Measurements from ENCODE around the gene TSPAN14. TPM values are rescaled to one million over a fixed set of nuclear protein-coding genes. Genes with fewer than 3 reads are reported as not detected.
A peak's percentile ranks its signal among the peaks of the same experiment; 100 is the strongest.

The TSPAN14 gene
- total and polyA plus RNA-seq, 5 donors from 2014 or later = 157 to 270 (median 190) TPM

DNA sequence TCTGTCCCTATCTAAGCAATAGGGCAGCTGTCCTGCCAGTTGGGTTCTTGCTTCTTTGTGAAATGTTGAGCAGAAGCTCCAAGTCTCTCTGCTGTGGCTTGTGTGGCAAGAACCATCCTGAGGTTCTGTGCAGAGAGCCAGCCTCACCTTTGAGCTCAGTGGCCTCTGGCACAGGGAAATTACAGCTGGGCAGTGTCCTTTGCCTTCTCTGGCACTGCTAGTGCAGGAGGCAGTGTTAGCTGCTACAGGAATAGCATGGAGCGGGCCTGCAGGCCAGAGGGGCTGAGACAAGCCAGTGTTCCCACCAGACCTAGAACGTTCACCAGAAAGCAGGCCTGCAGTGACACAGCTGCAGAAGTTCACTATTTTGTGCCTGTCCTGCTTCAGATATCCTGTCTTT, 44.0 kb upstream of the TSPAN14 start:
- ATAC-seq (ENCODE audit: low read depth in 2 of 2) = no peak
- Histone ChIP-seq H3K27me3 (ENCODE audit: control insufficient read depth, insufficient read depth, low read length) (peaks cover 12% of the 10 kb centered on the region), H3K36me3 (ENCODE audit: control insufficient read depth, insufficient read depth, low read length) (no peaks in the 10 kb centered on the region), H3K27ac (ENCODE audit: insufficient read depth, low read length, poor library complexity, severe bottlenecking) (no peak overlapping the region), H3K4me3 (ENCODE audit: low read depth, low read length) (no peak overlapping the region), H3K4me1 (ENCODE audit: control insufficient read depth, insufficient read depth, low read length, poor library complexity, severe bottlenecking) (peaks cover 17% of the 10 kb centered on the region), H3K9me3 (ENCODE audit: control insufficient read depth in 2 of 2, low read length in 2 of 2) (no peaks in the 10 kb centered on the region)
- Mint-ChIP-seq H3K4me1 (peaks cover 0 to 17% (median 7%) of the 10 kb centered on the region in 4 donors), H3K9me3 (no peaks in the 10 kb centered on the region), H3K27me3 (peaks cover 52% of the 10 kb centered on the region), H3K27ac (no peak overlapping the region), H3K36me3 (no peaks in the 10 kb centered on the region), H3K4me3 (peak overlapping the region; percentile 53 to 86 (median 76))
- DNase-seq = no peak

DNA sequence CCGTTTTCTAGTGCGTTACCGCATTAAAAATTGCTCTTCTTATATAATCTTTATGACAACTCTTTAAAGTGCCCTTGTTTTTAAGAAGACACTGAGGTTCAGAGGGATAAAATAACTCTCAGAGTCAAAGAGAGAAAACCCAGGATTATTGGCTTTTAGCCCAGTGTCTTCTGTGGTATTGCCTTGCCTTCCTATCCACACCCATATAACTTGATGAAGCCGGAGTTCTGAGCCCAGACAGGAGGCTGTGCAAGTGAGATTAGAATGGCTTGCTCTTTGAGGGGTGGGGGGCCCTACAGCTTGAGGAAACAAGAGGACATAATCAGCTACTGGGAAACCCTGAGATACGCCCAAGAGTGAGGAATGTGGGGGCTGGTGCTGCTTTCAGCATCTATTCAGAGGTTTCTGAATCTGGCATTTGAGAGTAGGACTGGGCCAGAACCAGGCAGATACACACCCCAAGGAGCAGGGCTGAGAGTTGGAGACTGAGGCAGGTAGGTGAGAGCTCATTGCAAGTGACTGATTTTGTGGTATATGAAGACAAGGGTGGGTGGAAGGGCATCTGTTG, 43.4 kb upstream of the TSPAN14 start:
- peaks cover 0 to 17% (median 7%) of the 10 kb centered on the region in 4 donors for H3K4me1 Mint-ChIP-seq
- no peaks in the 10 kb centered on the region for H3K36me3 Mint-ChIP-seq
- Histone ChIP-seq H3K27ac (ENCODE audit: insufficient read depth, low read length, poor library complexity, severe bottlenecking) (no peak overlapping the region), H3K4me1 (ENCODE audit: control insufficient read depth, insufficient read depth, low read length, poor library complexity, severe bottlenecking) (peaks cover 17% of the 10 kb centered on the region), H3K4me3 (ENCODE audit: low read depth, low read length) (no peak overlapping the region), H3K36me3 (ENCODE audit: control insufficient read depth, insufficient read depth, low read length) (no peaks in the 10 kb centered on the region), H3K9me3 (ENCODE audit: control insufficient read depth in 2 of 2, low read length in 2 of 2) (no peaks in the 10 kb centered on the region), H3K27me3 (ENCODE audit: control insufficient read depth, insufficient read depth, low read length) (peaks cover 12% of the 10 kb centered on the region)
- H3K27me3 Mint-ChIP-seq = peaks cover 49% of the 10 kb centered on the region
- peak overlapping the region in 3 of 4 donors; percentile 5 to 66 (median 19) for H3K4me3 Mint-ChIP-seq
- no peak overlapping the region for H3K27ac Mint-ChIP-seq
- DNase-seq (no peak), ATAC-seq (ENCODE audit: low read depth in 2 of 2) (no peak)
- H3K9me3 Mint-ChIP-seq = no peaks in the 10 kb centered on the region

DNA sequence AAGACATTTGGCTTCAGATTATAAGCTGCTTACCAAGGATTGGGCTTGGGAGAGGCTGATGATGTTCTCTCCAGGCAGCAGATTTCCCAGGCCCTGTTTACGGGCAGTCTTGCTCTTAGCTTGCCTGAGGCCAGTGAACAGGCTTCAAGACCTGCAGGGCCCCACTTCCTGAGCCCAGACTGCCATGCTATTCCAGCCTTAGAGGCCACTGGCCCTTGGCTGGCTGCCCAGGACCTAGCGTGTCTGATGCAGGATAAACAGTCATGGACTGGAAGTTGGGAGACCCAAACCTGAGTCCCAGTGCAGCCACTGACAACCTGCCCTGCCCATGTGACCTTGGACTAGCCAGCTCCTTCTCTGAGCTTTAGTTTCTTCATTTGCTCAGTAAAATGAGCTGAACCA, 42.8 kb upstream of the TSPAN14 start:
- no peaks in the 10 kb centered on the region for H3K36me3 Mint-ChIP-seq
- H3K4me3 Mint-ChIP-seq = peak overlapping the region in 1 of 4 donors; percentile 19
- no peak for ATAC-seq (ENCODE audit: low read depth in 2 of 2)
- no peak for DNase-seq
- no peak overlapping the region for H3K4me3 ChIP-seq (ENCODE audit: low read depth, low read length)
- H3K4me1 Mint-ChIP-seq = peaks cover 0 to 17% (median 7%) of the 10 kb centered on the region in 4 donors
- peaks cover 17% of the 10 kb centered on the region for H3K4me1 ChIP-seq (ENCODE audit: control insufficient read depth, insufficient read depth, low read length, poor library complexity, severe bottlenecking)
- H3K27ac Mint-ChIP-seq = no peak overlapping the region
- no peaks in the 10 kb centered on the region for H3K9me3 ChIP-seq (ENCODE audit: control insufficient read depth in 2 of 2, low read length in 2 of 2)
- H3K9me3 Mint-ChIP-seq = no peaks in the 10 kb centered on the region
- peaks cover 48% of the 10 kb centered on the region for H3K27me3 Mint-ChIP-seq
- peaks cover 12% of the 10 kb centered on the region for H3K27me3 ChIP-seq (ENCODE audit: control insufficient read depth, insufficient read depth, low read length)
- no peak overlapping the region for H3K27ac ChIP-seq (ENCODE audit: insufficient read depth, low read length, poor library complexity, severe bottlenecking)
- H3K36me3 ChIP-seq (ENCODE audit: control insufficient read depth, insufficient read depth, low read length) = no peaks in the 10 kb centered on the region

DNA sequence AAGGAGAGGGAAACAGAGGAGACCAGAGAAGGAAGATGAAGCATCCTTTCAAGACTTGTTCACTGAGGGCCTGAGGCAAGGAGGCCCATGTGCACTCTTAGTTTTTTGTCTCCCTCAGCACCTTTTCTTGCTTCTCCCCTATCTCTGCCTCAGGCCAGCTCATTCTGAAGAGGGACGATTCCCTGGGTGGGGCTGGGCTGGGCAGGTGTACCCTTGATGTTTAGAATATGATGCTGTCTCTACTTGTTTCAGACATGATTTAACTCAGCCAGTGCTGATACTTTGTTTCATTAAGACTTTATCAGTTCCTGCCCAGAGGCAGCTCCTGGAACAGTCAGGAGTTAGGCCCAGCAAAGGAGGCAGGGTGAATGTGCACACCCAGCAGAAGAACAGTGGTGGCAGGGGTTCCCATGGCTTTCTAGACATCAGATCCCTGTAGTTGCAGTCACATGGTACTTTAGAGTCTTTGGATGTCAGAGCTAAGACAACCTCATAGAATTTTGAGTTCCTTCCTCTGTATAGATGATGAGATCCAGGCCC, 42.4 kb upstream of the TSPAN14 start:
- DNase-seq (no peak), ATAC-seq (ENCODE audit: low read depth in 2 of 2) (no peak)
- Mint-ChIP-seq H3K4me3 (no peak overlapping the region), H3K4me1 (peaks cover 0 to 17% (median 7%) of the 10 kb centered on the region in 4 donors), H3K27me3 (peaks cover 43% of the 10 kb centered on the region), H3K9me3 (no peaks in the 10 kb centered on the region), H3K27ac (no peak overlapping the region), H3K36me3 (no peaks in the 10 kb centered on the region)
- peaks cover 17% of the 10 kb centered on the region for H3K4me1 ChIP-seq (ENCODE audit: control insufficient read depth, insufficient read depth, low read length, poor library complexity, severe bottlenecking)
- H3K27me3 ChIP-seq (ENCODE audit: control insufficient read depth, insufficient read depth, low read length) = peaks cover 12% of the 10 kb centered on the region
- H3K9me3 ChIP-seq (ENCODE audit: control insufficient read depth in 2 of 2, low read length in 2 of 2) = no peaks in the 10 kb centered on the region
- no peaks in the 10 kb centered on the region for H3K36me3 ChIP-seq (ENCODE audit: control insufficient read depth, insufficient read depth, low read length)
- no peak overlapping the region for H3K4me3 ChIP-seq (ENCODE audit: low read depth, low read length)
- no peak overlapping the region for H3K27ac ChIP-seq (ENCODE audit: insufficient read depth, low read length, poor library complexity, severe bottlenecking)

DNA sequence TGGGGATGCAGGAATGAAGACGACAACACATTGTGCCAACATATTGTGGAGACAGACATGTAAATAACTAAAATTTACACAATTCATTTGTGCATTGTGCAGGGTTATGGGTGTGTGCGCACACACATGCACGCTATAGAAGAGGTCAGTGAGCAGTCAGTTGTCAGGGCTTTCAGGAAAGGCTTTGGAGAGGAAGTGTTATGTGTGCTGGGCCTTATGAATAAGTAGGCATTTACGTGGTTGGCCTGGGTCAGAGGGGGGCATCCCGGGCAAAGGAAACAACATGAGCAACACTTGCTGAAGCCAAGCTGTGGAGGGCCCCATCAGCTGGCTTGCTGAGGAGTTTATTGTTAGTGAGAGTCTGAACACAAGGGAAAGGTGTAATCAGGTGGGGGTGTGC, 41.6 kb upstream of the TSPAN14 start:
- H3K4me3 ChIP-seq (ENCODE audit: low read depth, low read length) = no peak overlapping the region
- H3K4me1 ChIP-seq (ENCODE audit: control insufficient read depth, insufficient read depth, low read length, poor library complexity, severe bottlenecking) = peaks cover 17% of the 10 kb centered on the region
- no peak for DNase-seq
- Mint-ChIP-seq H3K27me3 (peaks cover 36% of the 10 kb centered on the region), H3K4me1 (peaks cover 0 to 17% (median 6%) of the 10 kb centered on the region in 4 donors), H3K4me3 (peak overlapping the region in 1 of 4 donors; percentile 4), H3K9me3 (no peaks in the 10 kb centered on the region), H3K27ac (no peak overlapping the region), H3K36me3 (peaks cover 3% of the 10 kb centered on the region)
- no peak overlapping the region for H3K27ac ChIP-seq (ENCODE audit: insufficient read depth, low read length, poor library complexity, severe bottlenecking)
- H3K27me3 ChIP-seq (ENCODE audit: control insufficient read depth, insufficient read depth, low read length) = peaks cover 12% of the 10 kb centered on the region
- no peak for ATAC-seq (ENCODE audit: low read depth in 2 of 2)
- H3K9me3 ChIP-seq (ENCODE audit: control insufficient read depth in 2 of 2, low read length in 2 of 2) = no peaks in the 10 kb centered on the region
- no peaks in the 10 kb centered on the region for H3K36me3 ChIP-seq (ENCODE audit: control insufficient read depth, insufficient read depth, low read length)

DNA sequence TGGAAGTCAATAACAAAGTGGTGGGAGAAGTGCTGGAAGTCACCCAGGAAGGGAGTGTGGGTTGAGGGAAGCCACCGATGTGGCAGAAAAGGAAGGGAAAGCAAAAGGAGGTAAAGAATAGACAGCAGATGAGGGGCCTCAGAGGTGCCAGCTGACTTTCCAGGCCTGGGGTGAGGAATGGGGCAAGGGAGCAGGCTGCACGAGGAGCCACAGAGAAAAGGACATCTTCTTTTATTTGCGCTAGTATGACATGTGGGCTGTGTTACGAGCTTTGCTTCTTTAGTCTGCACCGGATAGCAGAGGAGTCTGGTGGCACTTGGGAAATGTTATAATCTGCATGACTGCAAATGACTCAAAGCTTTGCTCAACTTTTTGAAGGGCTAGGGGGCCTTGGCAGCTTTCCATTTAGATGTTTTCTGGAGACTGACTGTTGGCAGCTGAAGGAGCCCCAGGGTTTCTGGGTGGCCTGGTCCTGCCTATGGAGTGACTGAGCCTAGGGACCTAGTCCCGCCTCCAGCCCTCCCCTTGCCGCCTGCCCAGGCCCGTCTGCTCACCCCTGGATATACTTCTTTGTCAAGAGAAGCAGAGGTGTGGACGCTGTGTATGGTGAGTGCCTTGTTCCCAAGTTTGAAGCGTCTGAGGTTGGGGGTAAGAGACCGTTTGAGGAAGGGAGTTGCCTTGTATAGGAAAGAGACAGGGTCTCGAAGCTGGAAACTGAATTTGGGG, 40.7 kb upstream of the TSPAN14 start:
- Mint-ChIP-seq H3K27ac (peak overlapping the region in 1 of 3 donors; percentile 3), H3K4me3 (no peak overlapping the region), H3K9me3 (no peaks in the 10 kb centered on the region), H3K27me3 (peaks cover 33% of the 10 kb centered on the region), H3K36me3 (peaks cover 3% of the 10 kb centered on the region), H3K4me1 (peaks cover 0 to 11% (median 0%) of the 10 kb centered on the region in 4 donors)
- Histone ChIP-seq H3K4me1 (ENCODE audit: control insufficient read depth, insufficient read depth, low read length, poor library complexity, severe bottlenecking) (peaks cover 7% of the 10 kb centered on the region), H3K9me3 (ENCODE audit: control insufficient read depth in 2 of 2, low read length in 2 of 2) (no peaks in the 10 kb centered on the region), H3K27ac (ENCODE audit: insufficient read depth, low read length, poor library complexity, severe bottlenecking) (no peak overlapping the region), H3K4me3 (ENCODE audit: low read depth, low read length) (no peak overlapping the region), H3K36me3 (ENCODE audit: control insufficient read depth, insufficient read depth, low read length) (no peaks in the 10 kb centered on the region), H3K27me3 (ENCODE audit: control insufficient read depth, insufficient read depth, low read length) (peaks cover 7% of the 10 kb centered on the region)
- no peak for ATAC-seq (ENCODE audit: low read depth in 2 of 2)
- no peak for DNase-seq

DNA sequence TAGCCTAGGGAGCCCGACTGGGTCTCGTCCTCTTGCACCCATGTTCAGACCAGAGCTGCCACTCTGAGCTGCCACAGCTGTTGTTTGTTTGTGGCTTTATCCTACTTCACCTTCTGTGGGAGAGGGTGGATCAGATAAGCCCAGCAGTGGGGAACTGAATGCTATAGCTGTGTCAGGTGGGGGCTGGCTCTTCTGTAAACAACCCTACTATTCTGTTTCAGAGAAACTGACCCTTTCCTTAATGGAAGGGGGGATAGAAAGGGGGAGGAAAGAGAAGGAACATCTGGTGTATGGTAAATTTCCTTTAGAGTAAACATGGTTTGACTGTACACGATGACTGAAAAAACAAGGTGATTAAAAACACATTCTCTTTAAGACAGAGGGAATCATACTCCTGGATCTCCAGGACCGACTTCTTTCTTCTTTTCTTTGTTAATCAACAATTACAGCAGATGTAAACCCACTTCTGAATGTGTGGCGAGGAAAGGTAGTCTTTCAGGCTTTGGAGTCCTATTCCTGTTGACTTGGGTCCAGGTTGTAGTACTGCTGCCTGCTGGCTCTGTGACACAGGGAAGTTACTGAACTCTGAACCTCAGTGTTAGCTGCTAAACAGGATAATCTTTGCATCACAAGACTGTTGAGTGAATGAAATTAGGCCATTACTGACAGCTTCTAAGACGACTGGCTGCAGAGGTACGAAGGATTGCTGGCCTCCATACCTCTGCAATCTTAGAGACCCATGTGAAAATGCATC, 39.8 kb upstream of the TSPAN14 start:
- Mint-ChIP-seq H3K27me3 (peaks cover 34% of the 10 kb centered on the region), H3K9me3 (no peaks in the 10 kb centered on the region), H3K27ac (no peak overlapping the region), H3K4me3 (no peak overlapping the region), H3K4me1 (peaks cover 0 to 7% (median 0%) of the 10 kb centered on the region in 4 donors), H3K36me3 (peaks cover 3% of the 10 kb centered on the region)
- no peaks in the 10 kb centered on the region for H3K9me3 ChIP-seq (ENCODE audit: control insufficient read depth in 2 of 2, low read length in 2 of 2)
- H3K4me1 ChIP-seq (ENCODE audit: control insufficient read depth, insufficient read depth, low read length, poor library complexity, severe bottlenecking) = no peaks in the 10 kb centered on the region
- no peak for ATAC-seq (ENCODE audit: low read depth in 2 of 2)
- DNase-seq = no peak
- H3K27ac ChIP-seq (ENCODE audit: insufficient read depth, low read length, poor library complexity, severe bottlenecking) = no peak overlapping the region
- H3K36me3 ChIP-seq (ENCODE audit: control insufficient read depth, insufficient read depth, low read length) = no peaks in the 10 kb centered on the region
- H3K4me3 ChIP-seq (ENCODE audit: low read depth, low read length) = no peak overlapping the region
- peaks cover 7% of the 10 kb centered on the region for H3K27me3 ChIP-seq (ENCODE audit: control insufficient read depth, insufficient read depth, low read length)
